DMS153 (cell line): Measurements from ENCODE around the gene RGS1.

ENCODE experiments used
- DNase-seq: peaks from one replicate; lab custom pipeline; 2025; lab: John Stamatoyannopoulos, UW

Gene RGS1

DNA sequence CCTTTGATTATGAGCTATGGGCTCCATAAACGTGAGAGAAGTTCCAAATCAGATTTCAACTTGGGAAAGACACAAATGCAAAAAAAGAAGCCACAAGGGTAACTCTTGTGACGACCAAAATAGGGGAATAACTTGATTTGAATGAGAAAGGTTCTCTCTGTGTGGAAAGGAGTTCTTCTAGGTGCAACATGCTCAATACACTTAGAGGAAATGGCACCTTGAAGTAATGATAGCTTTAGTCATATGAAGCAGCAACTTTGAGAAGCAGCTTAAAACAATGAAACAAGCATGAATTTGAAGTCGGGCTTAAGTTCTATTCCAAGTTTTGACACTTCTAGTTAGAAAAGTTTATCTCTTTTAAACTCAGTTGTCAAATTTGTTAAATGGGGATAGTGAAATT, 21.8 kb upstream of the RGS1 start:
- no peak for DNase-seq

GRCh38 chr1:192554904-192555303, 20.7 kb upstream of the RGS1 start:
- DNase-seq = no peak

GRCh38 chr1:192555399-192555798, 20.2 kb upstream of the RGS1 start:
- no peak for DNase-seq

- no peak for DNase-seq
Measured at GRCh38 chr1:192557841-192558595, 17.6 kb upstream of the RGS1 start.

GRCh38 chr1:192559115-192560006, 16.2 kb upstream of the RGS1 start:
- no peak for DNase-seq

DNA sequence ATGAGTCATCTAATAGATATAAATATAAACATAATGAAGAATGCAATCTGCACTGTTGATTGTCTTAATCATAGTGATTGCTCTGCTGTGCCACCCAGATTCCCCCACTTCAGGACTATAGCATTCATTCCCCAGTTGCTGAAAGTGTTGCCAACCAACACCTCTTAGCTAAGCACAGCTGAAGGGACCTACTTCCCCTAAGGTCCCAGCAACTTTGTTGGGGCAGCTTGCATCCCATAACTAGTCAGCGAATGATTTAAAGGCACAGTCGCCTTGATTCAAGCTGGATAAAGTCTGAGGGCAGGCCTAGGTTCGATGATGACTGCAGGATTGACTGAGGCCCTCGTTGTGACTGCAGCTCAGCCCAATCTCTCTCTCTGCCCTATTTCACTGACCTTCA, 14.3 kb upstream of the RGS1 start:
- no peak for DNase-seq

DNA sequence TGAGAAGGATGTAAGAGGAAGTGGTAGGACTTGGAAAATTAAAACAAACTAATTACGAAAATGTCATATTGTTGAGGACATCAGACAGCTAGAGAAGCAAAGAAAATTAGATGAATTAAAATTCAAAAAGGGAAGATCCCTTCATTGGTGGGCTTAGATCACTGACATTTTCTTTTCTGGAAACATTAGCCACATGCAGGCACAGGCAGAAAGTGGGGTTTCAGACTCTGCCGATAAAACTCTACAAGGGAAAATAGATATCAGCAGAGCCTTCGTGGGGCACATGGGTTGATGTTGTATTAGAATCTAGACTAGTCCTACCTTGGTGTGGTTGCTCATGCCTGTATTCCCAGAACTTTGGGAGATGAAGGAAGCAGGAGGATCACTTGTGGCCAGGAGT, 12.4 kb upstream of the RGS1 start:
- DNase-seq = no peak

- DNase-seq = peak; percentile 12
Measured at GRCh38 chr1:192564099-192564498, 11.5 kb upstream of the RGS1 start.

DNA sequence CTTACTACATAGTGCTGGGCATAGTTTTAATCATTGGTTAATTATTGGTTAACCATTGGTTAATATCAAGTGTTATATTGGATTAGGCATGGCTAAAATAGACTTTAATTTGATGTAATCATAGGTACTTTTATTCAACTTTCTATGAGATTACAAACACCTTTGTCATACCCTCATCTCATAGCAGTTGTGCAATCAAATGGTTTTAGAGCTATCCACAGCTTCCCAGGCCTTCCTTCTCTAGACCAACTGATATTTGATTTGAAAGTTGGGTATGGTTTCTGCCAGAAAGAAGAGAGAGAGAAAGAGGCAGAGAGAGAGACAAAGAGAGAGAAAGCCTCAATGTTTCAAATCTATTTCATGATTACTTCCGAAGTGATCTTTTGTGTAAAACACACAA, 9.6 kb upstream of the RGS1 start:
- no peak for DNase-seq

GRCh38 chr1:192566657-192567056, 8.9 kb upstream of the RGS1 start:
- no peak for DNase-seq

- no peak for DNase-seq
Measured at GRCh38 chr1:192568063-192568462, 7.5 kb upstream of the RGS1 start.

- DNase-seq = no peak
Measured at GRCh38 chr1:192571668-192572067, 3.9 kb upstream of the RGS1 start.

GRCh38 chr1:192573499-192573898, 2.1 kb upstream of the RGS1 start:
- DNase-seq = no peak

DNA sequence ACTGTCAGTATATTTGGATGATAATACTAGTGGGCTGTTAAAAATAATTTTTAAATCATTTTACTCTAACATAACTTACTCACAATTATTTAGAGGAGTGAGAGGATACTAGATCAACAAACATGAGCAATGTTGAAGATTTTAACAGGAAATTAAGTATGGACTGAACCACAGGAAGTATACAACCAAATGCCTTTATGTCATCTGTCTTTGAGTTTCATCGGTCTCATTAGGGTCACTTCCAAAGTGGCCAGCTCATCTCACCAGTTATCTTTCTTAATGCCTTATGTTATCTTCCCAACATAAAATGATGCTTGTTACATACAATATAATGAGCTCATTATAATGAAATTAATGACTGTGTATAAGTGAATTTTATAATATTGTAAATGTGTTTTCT, 1.5 kb upstream of the RGS1 start:
- DNase-seq = no peak

DNA sequence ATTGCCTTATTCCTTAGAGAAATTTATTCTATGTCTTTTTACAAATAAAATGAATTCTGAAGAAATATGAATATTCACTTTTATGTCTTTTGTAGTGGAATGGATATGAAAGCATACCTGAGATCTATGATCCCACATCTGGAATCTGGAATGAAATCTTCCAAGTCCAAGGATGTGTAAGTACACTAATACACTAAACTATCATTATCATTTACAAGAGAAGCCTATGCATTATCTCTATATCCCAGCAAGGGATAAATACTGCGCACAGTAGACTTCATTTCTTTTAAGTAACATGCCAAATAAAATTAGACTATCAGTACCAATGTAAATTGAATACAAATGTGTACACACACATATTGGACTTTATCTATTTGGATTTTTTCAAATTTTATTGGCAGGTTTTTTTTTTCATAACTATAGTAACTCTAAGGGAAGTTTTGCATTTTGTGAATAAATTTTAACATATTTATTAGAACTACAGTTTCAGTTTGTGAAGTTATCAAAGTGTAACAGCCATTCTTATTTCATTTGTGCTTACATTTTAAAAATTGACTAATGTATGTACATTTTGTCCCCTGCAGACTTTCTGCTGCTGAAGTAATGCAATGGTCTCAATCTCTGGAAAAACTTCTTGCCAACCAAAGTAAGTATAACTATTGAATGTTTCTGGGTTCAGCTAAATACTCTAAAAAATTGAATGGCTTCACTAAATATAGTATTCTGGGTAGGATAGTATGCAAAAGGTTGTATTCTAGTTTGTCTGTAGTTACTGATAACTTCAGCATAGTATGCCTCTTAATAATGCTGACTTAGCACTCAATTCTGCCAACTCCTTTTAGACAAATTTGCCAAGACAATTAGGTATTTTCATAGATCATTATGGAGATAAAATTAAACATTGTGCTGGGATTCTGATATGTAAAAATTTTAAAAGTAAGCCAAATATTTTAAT, 894 bp downstream of the RGS1 start:
- DNase-seq = no peak

GRCh38 chr1:192577145-192578140, 1.9 kb downstream of the RGS1 start:
- DNase-seq = no peak

DNA sequence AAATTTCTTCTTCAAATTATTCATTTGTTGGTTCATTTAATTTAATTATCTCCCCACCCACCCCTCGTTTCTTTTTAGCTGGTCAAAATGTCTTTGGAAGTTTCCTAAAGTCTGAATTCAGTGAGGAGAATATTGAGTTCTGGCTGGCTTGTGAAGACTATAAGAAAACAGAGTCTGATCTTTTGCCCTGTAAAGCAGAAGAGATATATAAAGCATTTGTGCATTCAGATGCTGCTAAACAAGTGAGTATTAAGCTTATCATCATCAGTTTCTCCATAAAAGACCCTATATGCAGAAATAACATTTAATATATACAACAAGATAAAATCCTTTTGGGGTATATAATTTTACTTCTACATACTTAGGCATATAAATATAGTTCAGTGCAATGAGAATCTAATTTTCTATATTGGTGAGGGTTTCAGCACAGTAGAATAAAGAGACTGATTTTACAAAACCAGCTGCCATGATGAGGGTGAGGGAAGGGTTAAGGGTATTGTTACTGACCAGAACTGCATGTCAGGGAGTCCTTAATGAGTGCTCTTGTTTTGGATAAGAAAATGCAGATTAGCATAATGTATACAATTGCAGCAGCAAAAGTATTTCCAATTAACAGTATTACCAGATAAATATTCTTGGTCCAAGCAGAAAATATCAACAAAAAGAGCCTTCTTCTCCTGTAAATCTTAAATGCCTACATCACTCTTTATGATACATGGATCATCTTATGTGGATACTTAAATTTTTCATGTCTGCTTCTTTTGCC, 2.8 kb downstream of the RGS1 start:
- DNase-seq = no peak

- DNase-seq = no peak
Measured at GRCh38 chr1:192579010-192579738, 3.6 kb downstream of the RGS1 start.

- peak; percentile 61 for DNase-seq
Measured at GRCh38 chr1:192580351-192580962, 4.9 kb downstream of the RGS1 start.
